Measurements from ENCODE around the gene WASHC2A.
"Not testable (repeated sequence)": the region's sequence is repeated elsewhere in the genome, so short reads cannot be mapped to it uniquely, and the experiment has no call there.

- not testable (repeated sequence) for TF ChIP-seq CTCF (IDR thresholded peaks at IDR 0.05; ENCODE audit: low read depth, low read length, missing input control); MAX (IDR thresholded peaks at IDR 0.05); RAD21 (IDR thresholded peaks at IDR 0.05); TAF1 (conservative IDR thresholded peaks at IDR 0.05); EGR1 (IDR thresholded peaks at IDR 0.05; ENCODE audit: low read depth in 2 of 2); FOXA1 (IDR thresholded peaks at IDR 0.05); RXRA (IDR thresholded peaks at IDR 0.05); NR2F2 (IDR thresholded peaks at IDR 0.05); HNF4G (IDR thresholded peaks at IDR 0.05); GABPA (IDR thresholded peaks at IDR 0.05 in 1 of 2, conservative IDR thresholded peaks at IDR 0.05 in 1 of 2); ATF3 (IDR thresholded peaks at IDR 0.05)
Observed at GRCh38 chr10:50112419-50113112, 44.8 kb downstream of the WASHC2A start.
